GM12878 (cell line): Measurements from ENCODE around the gene GRB10. TPM values are rescaled to one million over a fixed set of nuclear protein-coding genes. Genes with fewer than 3 reads are reported as not detected.

ENCODE experiments used
- ATAC-seq: fragments of 200-7000 bp; cut with Tn5 transposase; 3 replicates; pipeline ENCODE4 v1.9.1; 2020; ENCODE audit warnings: mild to moderate bottlenecking, moderate library complexity
- BruUV-seq: library from RNA; stranded (reverse); fragments of 400-500 nt; replicated peaks from 2 replicates; lab custom pipeline; 2021; lab: Mats Ljungman, UMichigan
- CTCF ChIA-PET: fragments of 300-600 bp; sonication (Branson Sonifier 250); formaldehyde crosslinking; extraction: SDS; loops from one replicate; lab custom pipeline; 2021; ENCODE audit warnings: inconsistent platforms; lab: Yijun Ruan, JAX
- POLR2A ChIA-PET: fragments of 350-600 bp; formaldehyde crosslinking; extraction: SDS; loops from one replicate; lab custom pipeline; 2021; ENCODE audit warnings: inconsistent platforms; lab: Charles Lee
- RAD21 ChIA-PET: fragments of 300-600 bp; sonication (Branson Sonifier 250); formaldehyde crosslinking; loops from one replicate; lab custom pipeline; 2023; ENCODE audit warnings: antibody characterized with exemption; ENCODE audit not compliant: unreplicated experiment; lab: Charles Lee
- SMC1A ChIA-PET: fragments of 300-600 bp; sonication (Branson Sonifier 250); formaldehyde crosslinking; loops from one replicate; lab custom pipeline; 2023; ENCODE audit not compliant: unreplicated experiment, uncharacterized antibody; lab: Charles Lee
- DNase-seq: peaks from one replicate; pipeline ENCODE4 v3.0.0-alpha.2; 2011; ENCODE audit warnings: low read depth, low spot score
- FAIRE-seq: peaks from 3 replicates; lab custom pipeline; 2011; peaks lifted over from hg19 to GRCh38; lab: Jason Lieb, UNC
- H2AFZ ChIP-seq: 2 replicates; pipeline ENCODE4 v1.6.0; 2011; ENCODE audit warnings: low read depth, low read length, control low read depth; ENCODE audit not compliant: control insufficient read depth
- H3K27ac ChIP-seq: 2 replicates; pipeline ENCODE4 v1.5.1; 2011; ENCODE audit warnings: control low read depth; ENCODE audit not compliant: control insufficient read depth, insufficient read depth
- H3K27me3 ChIP-seq, 2 experiments: replicated peaks in 1 of 2; 2 replicates each; pipeline versions ENCODE4 v1.6.0 to v1.6.1; 2011; ENCODE audit warnings: low read length in 1 of 2; ENCODE audit not compliant: control insufficient read depth in 2 of 2, insufficient read depth in 2 of 2
- H3K36me3 ChIP-seq, 2 experiments: 2 replicates each; pipeline ENCODE4 v1.5.1; 2011; ENCODE audit warnings: low read length in 1 of 2; ENCODE audit not compliant: control insufficient read depth in 2 of 2, insufficient read depth in 2 of 2
- H3K4me1 ChIP-seq: 2 replicates; pipeline ENCODE4 v1.6.1; 2011; ENCODE audit warnings: mild to moderate bottlenecking, low read length, moderate library complexity, mixed read lengths; ENCODE audit not compliant: control insufficient read depth, insufficient read depth
- H3K4me2 ChIP-seq: 2 replicates; pipeline ENCODE4 v1.6.0; 2011; ENCODE audit warnings: control low read depth; ENCODE audit not compliant: control insufficient read depth, insufficient read depth
- H3K4me3 ChIP-seq: fragments of 200-600 bp; sonication (generic); 2 replicates; pipeline ENCODE4 v1.5.1; 2016
- H3K79me2 ChIP-seq: 2 replicates; pipeline ENCODE4 v1.6.0; 2011; ENCODE audit warnings: low read length; ENCODE audit not compliant: control insufficient read depth, insufficient read depth
- H3K9ac ChIP-seq: 2 replicates; pipeline ENCODE4 v1.8.0; 2011; ENCODE audit warnings: low read length, control low read depth, mixed read lengths; ENCODE audit not compliant: control insufficient read depth, insufficient read depth
- H3K9me3 ChIP-seq: replicated peaks from 3 replicates; pipeline ENCODE4 v1.5.1; 2011; ENCODE audit warnings: mild to moderate bottlenecking, low read length; ENCODE audit not compliant: control insufficient read depth, insufficient read depth
- H4K20me1 ChIP-seq: 2 replicates; pipeline ENCODE4 v1.6.0; 2011; ENCODE audit not compliant: control insufficient read depth, insufficient read depth
- NFYA ChIP-seq: IDR thresholded peaks from 2 replicates; pipeline ENCODE4 v1.6.1; 2011; ENCODE audit warnings: low read depth, mild to moderate bottlenecking, low read length, improper control_type of control experiment, borderline replicate concordance
- PAX5 ChIP-seq: IDR thresholded peaks from 2 replicates; pipeline ENCODE4 v1.6.1; 2011; ENCODE audit warnings: low read depth, low read length, borderline replicate concordance
- POU2F2 ChIP-seq: IDR thresholded peaks from 3 replicates; pipeline ENCODE4 v1.6.1; 2011; ENCODE audit warnings: low read depth, mild to moderate bottlenecking, low read length, borderline replicate concordance
- TAF1 ChIP-seq: IDR thresholded peaks from 2 replicates; pipeline ENCODE4 v1.6.1; 2011; ENCODE audit warnings: mild to moderate bottlenecking, low read depth, low read length, borderline replicate concordance
- ZNF217 ChIP-seq: fragments of 450-650 bp; IDR thresholded peaks from 2 replicates; pipeline ENCODE4 v1.6.1; 2017; ENCODE audit warnings: antibody characterized with exemption, mild to moderate bottlenecking
- WGBS: methylation state at CpG from one replicate; pipeline ENCODE4 v1.1.6; 2016; ENCODE audit warnings: low lambda C conversion rate; ENCODE audit not compliant: insufficient replicate concordance, insufficient coverage; ENCODE audit errors: missing lambda C conversion rate; 5-methylcytosine and 5-hydroxymethylcytosine counted together
- in situ Hi-C: fragments of 300-500 bp; cut with MboI; formaldehyde crosslinking; loops from 9 replicates; pipeline ENCODE4 v1.14.3; 2018; ENCODE audit warnings: mixed read lengths
- intact Hi-C: fragments of 100-400 bp; cut with micrococcal nuclease; formaldehyde crosslinking; loops from one replicate; pipeline ENCODE4 v1.14.2; 2022; ENCODE audit not compliant: unreplicated experiment
- polyA plus RNA-seq, 11 experiments: library from polyadenylated mRNA; depleted of rRNA in 4 of 11; unstranded in 6 of 11; stranded (reverse) in 5 of 11; fragments of >200 nt; fragmentation: Nextera tagmentation in 4 of 11; fragmentation: Illumina TruSeq in 1 of 11; extraction: Ambion mirVana in 4 of 11; extraction: Trizol in 1 of 11; gene quantifications; 1 replicate in 1 of 11; 2 replicates in 10 of 11; pipeline versions ENCODE4 v1.2.1 to v1.2.3, GENCODE V29; 2011 to 2016; ENCODE audit warnings: inconsistent platforms in 2 of 11, missing spikeins in 2 of 11, low read depth in 1 of 11
- total RNA-seq, 4 experiments: library from RNA; depleted of rRNA in 3 of 4; stranded (reverse); fragments of >200 nt in 3 of 4; fragmentation: Illumina TruSeq in 1 of 4; extraction: Trizol in 1 of 4; gene quantifications; 2 replicates each; pipeline versions ENCODE4 v1.2.1 to v1.2.3, GENCODE V29; 2013 to 2021
- TF ChIP-seq, protein P1 (sequence below): IDR thresholded peaks from 2 replicates; pipeline ENCODE4 v1.6.1; 2012; ENCODE audit warnings: low read depth, low read length, improper control_type of control experiment
- TF ChIP-seq, protein P2 (sequence below): fragments of 450-650 bp; IDR thresholded peaks from 2 replicates; pipeline ENCODE4 v1.6.1; 2017; ENCODE audit warnings: antibody characterized with exemption, mild to moderate bottlenecking, moderate library complexity

GRB10 gene
- total and polyA plus RNA-seq, 10 of the 15 experiments (the other 5 are each of a cell fraction or from before 2014, with no cell fraction given): 0.04 to 0.33 TPM; not detected in 8

DNA sequence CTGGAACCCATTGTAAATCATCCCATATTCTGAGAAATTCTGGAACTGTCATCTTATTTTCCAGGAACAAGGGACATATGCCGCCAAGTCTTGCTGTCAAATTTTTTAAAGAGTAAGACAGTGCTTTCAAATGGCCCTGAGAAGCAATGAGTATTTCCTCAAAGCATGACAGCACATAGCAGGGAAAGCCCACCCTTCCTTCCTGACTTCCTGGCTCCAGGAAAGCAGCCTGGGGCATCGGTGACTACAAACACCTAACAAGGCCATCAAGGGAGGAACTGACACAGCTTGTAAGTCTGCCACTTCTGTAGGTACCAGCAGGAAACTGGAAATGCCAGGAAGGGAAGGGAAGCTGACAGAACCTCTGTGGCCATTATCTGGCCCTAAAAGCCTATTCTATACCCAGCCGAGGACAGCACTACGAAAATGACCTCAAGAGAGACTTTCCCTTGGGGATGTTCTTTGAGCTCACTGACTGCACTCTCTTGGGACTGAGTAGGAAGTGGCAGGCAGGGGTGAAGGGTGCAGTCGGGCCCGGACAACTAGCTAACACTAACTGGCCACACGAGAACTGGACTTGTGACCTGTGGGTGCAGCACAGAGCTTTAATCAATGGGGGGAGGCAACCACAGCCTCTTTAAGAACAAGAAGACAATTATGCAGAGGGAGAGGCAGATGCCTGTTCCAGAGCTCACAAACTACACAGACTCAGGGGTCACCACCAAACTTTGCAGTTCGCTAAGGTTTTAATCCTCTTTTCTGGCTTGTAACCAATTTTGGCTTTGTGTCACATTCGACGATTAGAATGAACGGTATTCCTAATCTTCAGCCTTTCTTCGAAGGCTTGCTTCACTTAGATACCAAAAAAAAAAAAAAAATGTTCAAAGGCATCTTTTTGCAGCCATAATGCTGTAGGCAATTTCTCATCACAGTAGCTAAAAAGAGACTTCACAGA, 52.0 kb downstream of the GRB10 start:
- in situ Hi-C loops (no loop called here), intact Hi-C loops (no loop called here)
- Histone ChIP-seq H3K4me1 (no peaks in the 10 kb centered on the region), H4K20me1 (no peaks in the 10 kb centered on the region), H2AFZ (no peak overlapping the region), H3K4me2 (no peak overlapping the region), H3K79me2 (no peaks in the 10 kb centered on the region), H3K9me3 (no peaks in the 10 kb centered on the region), H3K27ac (no peak overlapping the region), H3K36me3 (no peaks in the 10 kb centered on the region), H3K4me3 (no peak overlapping the region), H3K27me3 (peaks cover 2 to 7% of the 10 kb centered on the region in 2 experiments; a peak in 2 of 4 replicates), H3K9ac (no peak overlapping the region)
- ChIA-PET RAD21 (no interaction called here), CTCF (no interaction called here), SMC1A (interaction anchor here (0.6 kb wide), 2 partner anchors 198 to 214 kb away, joined by 3 read pairs; no protein-coding TSS in a partner anchor), POLR2A (no interaction called here)
- DNase-seq (no peak), ATAC-seq (no peak), FAIRE-seq (no peak)
- TF ChIP-seq POU2F2 (no peak), TAF1 (no peak), ZNF217 (no peak), PAX5 (no peak), NFYA (no peak)
- TF ChIP-seq, protein P1, sequence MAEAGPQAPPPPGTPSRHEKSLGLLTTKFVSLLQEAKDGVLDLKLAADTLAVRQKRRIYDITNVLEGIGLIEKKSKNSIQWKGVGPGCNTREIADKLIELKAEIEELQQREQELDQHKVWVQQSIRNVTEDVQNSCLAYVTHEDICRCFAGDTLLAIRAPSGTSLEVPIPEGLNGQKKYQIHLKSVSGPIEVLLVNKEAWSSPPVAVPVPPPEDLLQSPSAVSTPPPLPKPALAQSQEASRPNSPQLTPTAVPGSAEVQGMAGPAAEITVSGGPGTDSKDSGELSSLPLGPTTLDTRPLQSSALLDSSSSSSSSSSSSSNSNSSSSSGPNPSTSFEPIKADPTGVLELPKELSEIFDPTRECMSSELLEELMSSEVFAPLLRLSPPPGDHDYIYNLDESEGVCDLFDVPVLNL: no peak
- TF ChIP-seq, protein P2, sequence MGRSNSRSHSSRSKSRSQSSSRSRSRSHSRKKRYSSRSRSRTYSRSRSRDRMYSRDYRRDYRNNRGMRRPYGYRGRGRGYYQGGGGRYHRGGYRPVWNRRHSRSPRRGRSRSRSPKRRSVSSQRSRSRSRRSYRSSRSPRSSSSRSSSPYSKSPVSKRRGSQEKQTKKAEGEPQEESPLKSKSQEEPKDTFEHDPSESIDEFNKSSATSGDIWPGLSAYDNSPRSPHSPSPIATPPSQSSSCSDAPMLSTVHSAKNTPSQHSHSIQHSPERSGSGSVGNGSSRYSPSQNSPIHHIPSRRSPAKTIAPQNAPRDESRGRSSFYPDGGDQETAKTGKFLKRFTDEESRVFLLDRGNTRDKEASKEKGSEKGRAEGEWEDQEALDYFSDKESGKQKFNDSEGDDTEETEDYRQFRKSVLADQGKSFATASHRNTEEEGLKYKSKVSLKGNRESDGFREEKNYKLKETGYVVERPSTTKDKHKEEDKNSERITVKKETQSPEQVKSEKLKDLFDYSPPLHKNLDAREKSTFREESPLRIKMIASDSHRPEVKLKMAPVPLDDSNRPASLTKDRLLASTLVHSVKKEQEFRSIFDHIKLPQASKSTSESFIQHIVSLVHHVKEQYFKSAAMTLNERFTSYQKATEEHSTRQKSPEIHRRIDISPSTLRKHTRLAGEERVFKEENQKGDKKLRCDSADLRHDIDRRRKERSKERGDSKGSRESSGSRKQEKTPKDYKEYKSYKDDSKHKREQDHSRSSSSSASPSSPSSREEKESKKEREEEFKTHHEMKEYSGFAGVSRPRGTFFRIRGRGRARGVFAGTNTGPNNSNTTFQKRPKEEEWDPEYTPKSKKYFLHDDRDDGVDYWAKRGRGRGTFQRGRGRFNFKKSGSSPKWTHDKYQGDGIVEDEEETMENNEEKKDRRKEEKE: no peak
- 17% methylated on average over 12 of the region's 12 CpGs for WGBS
- no TSS peak for BruUV-seq
